HG03060 (cell line): ENCODE results near the gene GRIN3B.

Experiments
- ATAC-seq: cut with Tn5 transposase; IDR thresholded peaks from one replicate; pipeline ENCODE4 v1.9.1; 2021; ENCODE audit warnings: low read depth, moderate number of reproducible peaks; ENCODE audit not compliant: unreplicated experiment

Gene GRIN3B

DNA sequence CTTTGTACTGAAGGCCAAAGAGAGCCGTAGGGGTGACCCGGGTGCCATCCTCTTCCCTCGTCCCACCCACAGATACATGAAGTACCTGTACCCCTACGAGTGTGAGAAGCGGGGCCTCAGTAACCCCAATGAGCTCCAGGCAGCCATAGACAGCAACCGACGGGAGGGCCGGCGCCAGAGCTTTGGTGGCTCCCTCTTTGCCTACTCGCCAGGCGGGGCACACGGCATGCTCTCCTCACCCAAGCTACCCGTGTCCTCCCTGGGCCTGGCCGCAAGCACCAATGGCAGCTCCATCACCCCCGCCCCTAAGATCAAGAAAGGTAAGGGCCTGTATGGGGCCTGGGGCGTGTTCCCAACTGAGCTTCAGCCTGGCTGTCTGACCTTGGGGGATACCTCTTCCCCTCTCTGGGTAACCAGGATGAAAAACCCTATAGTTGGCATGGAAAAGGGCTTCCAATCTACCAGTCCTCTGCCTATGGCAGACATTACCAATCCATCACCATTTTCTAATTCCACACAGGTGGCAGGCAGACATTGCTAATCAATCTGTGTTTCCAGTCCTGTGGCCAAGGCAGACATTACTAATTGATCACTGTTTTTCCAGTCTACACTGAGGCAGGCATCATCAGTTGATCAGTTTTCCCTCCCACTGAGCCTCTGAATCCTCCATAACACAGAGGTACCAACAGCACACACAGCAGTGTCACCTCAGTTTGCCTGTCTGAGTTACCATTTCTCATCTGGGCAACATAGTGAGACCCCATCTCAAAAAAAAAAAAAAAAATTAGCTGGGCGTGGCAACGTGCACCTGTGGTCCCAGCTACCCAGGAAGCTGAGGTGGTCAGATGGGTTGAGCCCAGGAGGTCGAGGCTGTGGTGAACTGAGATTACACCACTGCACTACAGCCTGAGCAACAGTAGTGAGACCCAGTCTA, 35.2 kb upstream of the GRIN3B start:
- no peak for ATAC-seq

DNA sequence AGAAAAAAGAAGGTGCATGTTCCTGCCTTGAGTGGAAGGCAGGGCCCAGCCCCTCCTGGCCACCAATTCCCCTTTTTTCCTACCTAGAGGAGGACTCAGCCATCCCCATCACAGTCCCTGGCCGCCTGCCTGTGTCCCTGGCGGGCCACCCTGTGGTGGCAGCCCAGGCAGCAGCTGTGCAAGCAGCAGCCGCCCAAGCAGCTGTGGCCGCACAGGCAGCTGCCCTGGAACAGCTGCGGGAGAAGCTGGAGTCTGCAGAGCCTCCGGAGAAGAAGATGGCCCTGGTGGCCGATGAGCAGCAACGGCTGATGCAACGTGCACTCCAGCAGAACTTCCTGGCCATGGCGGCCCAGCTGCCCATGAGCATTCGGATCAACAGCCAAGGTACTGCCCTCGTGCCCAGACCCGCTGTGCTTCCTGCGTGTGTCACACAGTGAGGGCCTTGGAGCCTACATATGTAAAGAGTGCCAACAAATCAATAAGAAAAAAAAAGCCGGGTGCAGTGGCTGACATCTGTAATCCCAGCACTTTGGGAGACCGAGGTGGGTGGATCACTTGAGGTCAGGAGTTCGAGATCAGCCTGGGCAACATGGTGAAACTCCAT, 33.6 kb upstream of the GRIN3B start:
- ATAC-seq: no peak

DNA sequence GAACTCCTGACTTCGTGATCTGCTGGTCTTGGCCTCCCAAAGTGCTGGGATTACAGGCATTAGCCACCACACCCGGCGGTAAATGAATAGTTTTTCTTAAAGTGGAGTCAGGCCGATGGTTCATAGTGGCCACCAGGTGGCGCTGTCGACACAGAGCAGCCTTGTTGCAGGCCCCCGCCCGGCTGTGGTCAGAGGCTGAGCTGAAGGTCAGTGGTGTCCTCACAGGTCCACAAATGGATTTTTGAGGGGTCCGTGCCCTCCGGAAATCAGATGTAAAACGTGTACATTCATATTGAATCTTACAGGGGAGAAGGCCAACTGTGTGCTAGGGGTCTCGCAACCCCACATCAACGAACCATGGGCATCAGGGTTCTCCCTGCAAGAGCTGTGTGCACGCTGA, 29.5 kb upstream of the GRIN3B start:
- no peak for ATAC-seq

DNA sequence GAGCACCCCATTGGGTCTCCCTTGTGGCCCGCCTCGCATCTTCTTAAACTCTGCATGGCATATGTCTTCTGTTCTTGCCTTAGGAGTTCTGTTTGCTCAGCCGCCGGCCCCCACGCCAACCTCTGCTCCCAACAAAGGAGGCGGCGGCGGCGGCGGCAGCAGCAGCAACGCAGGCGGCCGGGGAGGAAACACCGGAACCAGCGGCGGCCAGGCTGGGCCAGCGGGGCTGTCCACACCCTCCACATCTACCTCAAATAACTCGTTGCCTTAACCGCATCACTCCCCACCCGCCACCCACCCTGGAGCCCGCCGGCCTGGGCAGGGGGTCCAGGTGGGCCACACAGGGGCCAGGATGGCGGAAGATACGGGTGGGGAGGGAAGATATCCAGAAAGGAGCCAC, 28.4 kb upstream of the GRIN3B start:
- ATAC-seq: no peak

DNA sequence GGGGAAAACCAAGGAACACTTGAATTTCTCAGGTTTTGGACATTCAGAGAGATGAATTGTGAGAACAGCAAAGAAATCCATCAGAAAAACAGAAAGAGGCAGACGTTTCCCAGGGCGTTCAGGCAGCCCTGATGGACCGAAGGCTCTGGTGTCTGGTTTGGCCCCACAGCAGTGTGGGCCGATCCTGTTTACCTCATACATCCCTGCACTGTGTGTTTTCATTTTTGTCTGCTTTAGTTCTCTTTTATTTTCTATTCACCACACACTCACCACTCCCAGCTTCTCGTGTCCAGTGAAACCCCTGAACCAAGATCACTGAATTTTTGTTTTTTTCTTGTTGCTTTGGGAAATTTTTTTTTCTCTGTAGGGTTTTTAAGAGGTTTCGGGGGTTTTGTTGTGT, 27.9 kb upstream of the GRIN3B start:
- no peak for ATAC-seq

DNA sequence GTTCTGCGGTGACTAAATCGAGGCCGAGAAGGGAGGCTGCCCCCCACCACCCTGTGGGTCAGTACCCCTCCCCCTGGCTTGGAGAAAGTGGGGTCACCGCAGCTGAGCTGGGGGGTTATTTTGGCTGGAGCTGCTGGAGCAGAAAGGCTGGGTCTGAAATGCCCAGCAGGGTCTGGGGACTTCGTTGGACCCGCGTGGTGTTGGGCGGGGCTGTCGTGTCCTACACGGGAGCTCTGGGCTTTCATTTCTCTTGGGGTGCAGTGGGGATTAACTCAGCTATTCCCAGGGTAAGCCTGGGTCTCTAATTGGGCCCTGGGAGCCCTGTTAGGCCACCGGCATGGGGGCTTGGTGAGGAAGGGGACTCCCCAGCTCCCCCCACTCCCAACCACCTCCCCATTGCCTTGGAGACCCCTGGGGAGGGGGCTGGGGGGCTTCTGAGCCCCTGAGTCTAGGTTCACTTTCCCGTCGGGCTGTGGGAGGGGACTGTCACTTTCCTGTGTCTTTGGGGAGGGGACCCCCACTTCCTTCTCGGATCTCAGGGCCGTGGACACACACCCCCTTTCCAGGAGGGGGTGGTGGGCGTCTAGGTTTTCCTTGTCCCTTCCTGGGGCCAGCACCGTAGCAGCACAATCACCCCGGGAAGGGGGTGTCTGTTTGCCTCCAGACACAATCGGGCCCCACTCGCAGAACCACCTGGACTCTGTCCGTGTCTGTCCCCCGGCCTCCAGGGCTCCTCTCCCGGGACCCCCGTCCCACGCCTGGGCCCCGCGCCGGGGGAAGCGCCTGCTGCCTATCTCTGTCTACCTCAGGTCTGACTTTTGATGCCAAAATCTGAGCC, 26.3 kb upstream of the GRIN3B start:
- ATAC-seq: no peak

DNA sequence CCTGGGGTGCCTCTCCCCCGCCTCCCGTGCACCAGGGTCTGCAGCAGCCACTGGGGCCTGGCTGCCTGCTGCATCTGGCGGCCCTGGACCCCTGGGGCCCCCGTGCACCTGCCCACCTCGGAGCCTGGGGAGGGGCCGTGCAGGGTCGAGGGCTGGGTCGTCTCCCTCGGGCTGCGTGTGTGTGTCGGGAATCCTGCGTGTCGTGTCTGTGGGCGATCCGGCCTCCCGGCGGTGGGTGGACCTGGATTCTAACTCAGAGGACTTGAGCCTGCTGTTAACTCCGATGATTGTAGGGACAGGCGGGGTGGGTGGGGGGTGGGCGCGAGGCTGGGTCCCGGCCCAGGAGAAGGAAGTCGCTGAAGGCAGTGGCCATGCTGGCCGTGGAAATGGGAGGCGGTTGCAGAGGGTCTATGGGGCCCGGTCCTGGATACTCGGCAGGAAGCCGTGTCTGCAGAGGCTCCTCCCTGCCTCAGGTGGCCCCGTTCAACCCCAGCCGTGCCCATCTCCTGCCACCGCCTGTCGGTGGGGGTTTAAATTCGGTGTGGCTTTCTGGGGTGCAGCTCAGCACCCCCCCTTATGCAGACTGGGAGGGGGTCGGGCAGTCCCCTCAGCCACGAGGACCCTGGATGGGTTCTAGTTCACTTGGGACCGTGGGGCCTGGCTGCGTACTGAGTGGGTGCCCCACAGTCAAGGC, 25.5 kb upstream of the GRIN3B start:
- ATAC-seq: no peak

DNA sequence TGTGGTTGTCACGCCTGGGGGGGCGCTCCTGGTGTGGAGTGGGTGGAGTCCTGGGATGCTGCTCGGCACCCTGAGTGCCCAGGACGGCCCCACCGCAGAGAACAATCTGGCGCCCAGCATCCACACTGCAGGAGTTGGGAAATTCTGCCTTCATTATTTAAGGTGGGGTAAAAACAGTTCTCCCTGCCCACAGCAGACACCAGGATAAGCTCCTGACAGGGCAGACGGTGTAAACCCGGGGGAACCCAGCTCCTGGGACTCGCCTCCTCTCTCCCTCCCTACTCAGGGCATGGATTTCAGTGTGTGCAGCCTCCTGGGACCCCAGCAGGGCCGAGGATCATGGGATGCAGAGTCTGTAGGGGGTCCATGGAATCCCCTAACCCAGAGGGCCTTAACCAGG, 23.7 kb upstream of the GRIN3B start:
- no peak for ATAC-seq

DNA sequence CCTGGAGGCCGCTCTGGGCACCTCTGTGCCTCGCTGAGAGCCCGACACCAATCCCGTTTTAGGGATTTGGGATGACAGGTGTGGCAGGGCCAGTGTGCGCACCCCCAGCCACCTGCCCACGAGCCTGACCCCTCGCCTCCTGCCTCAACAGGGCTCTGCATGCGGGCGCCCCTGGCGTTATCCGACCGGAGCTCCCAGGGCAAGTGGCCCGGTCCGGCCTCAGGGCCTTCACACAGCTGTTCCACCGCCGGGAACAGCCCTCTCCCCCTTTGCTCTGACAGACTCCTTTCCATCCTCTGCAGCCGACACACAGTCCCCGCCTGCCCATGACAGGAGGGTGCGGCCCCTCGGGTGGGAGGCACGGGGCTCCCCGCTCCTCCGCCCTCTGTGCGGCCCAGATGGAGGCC, 23.2 kb upstream of the GRIN3B start:
- ATAC-seq: no peak

DNA sequence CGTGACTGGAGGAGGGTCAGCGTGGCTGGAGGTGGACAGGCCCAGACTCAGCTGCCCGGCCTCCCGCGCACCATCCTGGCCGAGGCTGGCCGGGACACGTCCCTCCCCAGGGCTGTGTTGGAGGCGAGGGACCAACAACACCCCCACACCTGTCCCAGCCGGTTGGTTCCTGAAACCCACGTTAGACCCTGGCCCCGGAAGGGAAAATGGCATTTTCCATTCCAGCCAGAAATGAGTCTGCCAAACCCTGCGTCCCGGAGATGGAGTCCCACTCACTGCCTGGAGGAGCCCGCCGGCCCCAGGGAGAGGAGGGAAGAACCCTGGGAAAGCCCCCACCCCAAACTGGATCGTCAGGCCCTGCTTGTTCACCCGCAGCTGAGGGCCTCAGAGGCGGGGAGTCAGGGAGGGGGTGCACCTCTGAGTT, 20.9 kb upstream of the GRIN3B start:
- no peak for ATAC-seq

DNA sequence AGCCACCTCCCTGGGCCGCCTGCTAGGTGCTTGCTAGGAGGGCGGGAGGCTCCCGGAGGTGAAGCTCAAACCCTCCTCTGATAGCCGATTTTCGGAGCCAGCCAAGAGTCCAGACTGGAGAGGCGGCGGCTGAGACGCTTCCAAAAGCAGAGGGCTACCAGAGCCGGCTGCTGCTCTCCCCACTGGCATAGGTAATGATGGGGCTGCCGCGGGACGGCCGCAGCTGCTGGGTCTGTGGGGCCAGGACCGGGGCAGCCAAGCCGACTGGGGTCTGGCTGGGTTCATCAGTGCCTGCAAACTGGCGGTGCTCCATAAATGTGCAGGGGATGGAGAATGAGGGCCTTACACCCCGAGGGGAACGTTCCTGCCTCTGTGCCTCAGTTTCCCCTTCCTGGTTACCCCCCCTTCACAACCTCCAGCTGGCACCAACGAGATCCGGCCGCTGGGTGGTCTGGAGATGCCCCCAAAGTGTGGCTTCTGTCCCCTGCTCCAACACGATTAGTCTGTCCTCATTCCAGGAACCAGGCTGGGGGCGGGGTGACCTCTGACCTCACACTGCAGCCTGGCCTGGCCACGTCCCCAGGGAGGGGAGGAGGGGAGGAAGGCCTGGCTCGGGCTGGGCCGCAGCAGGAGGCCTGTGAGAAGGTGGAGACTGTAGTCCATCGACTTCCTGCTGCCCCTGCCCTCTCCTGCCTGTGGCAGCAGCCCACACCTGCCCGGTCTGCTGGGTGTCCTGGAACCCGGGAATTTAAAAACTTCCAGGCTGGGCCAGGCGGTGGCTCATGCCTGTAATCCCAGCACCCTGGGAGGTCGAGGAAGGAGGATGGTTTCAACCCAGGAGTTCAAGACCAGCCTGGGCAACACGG, 19.9 kb upstream of the GRIN3B start:
- no peak for ATAC-seq

DNA sequence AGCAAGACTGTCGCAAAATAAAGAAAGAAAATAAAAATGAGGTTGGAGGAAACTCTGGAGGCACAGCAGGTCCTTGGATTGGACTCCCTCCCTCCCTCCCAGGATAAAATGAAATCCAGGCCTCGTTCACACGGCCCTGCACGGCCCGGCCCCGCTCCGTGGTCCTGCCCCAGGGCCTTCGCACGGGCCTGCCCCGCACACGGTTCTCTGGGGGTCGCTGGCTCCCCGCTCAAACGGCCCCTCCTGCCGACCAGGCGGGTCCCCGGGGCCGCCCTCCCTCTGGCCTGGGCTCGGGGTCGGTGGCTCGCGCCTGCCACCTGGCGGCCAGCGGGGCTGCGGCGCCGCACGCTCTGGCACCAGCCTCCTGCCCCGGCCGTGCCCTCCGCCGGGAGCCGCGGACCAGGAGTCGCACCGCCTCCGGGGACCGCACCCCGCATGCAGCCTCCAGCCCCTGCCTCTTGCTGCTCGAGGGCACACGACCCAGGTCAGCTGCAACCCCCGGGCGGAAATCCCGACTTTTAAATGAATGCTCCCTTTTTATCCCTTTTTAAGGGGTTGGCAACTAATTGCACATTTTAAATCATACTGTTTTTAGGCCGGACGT, 17.6 kb upstream of the GRIN3B start:
- no peak for ATAC-seq

DNA sequence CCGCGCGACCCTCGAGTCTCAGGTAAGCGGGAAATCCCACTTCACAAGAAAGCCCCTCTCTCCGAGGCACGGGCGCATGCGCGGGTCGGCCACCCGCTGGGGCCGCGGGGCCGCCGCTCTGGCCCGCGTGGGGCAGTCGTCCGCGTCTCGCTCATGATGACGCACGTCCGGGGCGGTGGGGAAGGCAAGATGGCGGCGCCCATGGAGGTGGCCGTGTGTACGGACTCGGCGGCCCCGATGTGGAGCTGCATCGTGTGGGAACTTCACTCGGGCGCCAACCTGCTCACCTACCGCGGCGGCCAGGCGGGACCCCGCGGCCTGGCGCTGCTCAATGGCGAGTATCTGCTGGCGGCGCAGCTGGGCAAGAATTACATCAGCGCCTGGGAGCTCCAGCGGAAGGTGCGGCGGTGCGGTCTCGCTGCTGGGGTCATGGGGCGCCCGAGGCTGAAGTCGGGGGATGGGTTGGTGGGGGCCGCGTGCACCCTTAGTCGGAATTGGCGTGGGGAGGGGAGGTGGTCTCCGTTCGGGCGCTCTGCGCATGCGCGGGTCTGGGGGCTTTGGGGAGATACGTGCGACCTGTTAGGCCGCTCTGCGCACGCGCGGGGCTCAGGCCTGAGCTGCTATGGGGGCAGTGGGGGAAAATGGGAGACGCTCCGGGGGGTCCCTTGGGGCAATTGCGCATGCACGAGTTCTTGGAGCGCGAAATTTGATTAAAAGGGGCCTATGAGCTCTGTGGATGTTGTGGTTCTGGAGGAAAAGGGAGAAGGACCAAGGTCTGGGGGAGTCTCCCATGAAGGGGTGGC, 15.9 kb upstream of the GRIN3B start, which contains the start of gene WDR18:
Gene WDR18 (plus strand): TSS at position 181 of the 803 bp plus-strand sequence. CDS start 9 bp downstream, at position 190.
- no peak for ATAC-seq

DNA sequence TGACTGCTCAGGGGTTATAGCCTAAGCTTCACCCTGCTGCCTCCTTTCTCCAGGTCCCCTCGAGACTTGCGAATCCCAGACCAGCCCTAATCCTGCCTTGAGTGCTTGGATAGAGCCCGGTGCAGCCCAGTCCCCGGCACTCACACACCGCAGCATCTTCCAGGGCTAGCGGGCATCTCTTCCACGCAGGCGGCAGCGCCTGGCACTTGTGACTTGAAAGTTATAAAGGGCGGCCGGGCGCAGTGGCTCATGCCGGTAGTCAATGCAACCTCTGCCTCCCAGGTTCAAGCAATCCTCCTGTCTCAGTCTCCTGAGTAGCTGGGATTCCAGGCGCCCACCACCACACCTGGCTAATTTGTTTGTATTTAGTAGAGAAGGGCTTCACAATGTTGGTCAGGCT, 14.1 kb upstream of the GRIN3B start:
- no peak for ATAC-seq

DNA sequence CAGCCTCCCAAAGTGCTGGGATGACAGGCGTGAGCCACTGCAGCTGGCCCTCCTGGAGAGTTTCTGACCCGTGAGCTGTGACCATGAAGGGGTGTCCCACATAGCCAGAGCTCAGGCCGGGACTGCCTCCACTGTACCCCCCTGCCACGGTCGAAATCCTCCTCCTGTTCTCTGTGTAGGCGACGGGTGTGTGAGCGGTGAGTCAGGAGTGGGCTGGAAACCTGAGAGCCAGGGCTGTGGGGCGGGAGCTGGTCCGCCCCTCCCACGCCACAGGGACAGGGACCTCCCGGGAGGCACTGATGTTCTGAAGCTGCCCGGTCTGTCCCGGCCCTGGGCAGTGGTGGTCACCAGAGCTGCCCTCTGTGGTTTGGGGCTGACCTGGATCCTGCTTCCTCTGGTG, 12.1 kb upstream of the GRIN3B start:
- ATAC-seq: no peak

DNA sequence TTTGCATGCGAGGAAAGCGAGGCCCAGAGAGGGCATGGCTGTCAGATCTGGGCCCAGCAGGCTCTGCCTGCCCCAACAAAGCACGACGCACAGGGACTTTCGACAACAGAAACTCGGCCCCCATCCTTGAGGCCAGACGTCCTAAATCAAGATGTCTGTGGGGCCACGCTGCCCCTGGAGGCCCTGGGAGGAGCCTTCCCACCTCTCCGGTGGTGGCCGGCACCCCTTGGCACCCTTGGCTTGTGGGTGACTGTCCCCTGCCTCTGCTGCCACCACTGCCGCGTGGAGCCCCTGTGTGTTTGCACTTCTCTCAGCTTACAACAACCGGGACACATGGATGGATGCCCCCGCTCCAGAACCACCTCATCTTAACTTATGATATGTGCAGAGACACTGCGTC, 11.7 kb upstream of the GRIN3B start:
- ATAC-seq: no peak

DNA sequence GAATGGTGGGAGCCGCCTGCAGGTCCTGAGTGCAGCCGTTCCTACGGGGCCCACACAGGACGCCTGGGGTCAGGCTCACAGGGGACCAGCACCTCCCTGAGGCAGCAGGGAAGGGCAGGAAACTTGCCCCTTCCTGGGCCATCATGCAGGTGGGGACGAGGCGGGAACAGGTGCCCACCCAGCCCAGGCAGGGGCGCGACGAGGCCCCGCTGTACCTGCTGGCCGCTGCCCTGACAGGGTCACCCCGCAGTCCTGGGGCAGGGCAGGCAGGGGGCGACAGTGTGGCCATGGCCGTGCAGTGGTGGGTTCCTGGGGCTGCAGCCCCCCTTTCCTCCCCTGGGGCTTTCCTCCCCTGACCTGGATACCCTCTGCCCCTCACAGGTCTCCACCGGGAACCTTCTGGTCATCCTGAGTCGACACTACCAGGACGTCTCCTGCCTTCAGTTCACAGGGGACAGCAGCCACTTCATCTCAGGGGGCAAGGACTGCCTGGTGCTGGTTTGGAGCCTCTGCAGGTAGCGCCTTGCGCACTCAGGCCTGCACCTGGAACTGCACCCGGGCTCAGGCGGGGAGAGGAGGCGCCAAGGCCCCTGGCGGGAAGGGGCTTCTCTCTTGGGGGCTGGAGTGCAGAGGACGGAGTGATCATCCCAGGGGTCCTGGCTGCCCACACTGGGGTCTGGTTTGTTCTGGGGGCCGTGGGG, 10.7 kb upstream of the GRIN3B start:
- no peak for ATAC-seq

DNA sequence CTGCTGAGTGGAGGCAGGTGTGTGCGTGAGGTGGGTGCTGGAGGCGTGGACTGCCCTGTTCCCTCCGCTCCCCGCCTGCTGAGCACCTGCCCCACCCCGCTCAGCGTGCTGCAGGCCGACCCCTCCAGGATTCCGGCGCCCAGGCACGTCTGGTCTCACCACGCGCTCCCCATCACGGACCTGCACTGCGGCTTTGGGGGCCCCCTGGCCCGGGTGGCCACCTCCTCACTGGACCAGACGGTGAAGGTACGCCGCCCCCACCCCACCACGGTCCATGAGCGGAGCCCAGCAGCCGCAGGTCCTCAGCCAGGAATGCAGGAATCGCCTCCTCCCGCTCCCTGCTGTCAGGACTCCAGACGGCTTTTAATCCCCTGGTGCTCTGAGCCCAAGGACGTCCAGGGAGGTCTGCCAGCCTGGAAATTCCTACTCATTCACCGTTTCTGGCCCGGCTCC, 10.1 kb upstream of the GRIN3B start:
- no peak for ATAC-seq
